Breast epithelium (tissue), 3 donors: ENCODE measurements around the gene AHSG.
A peak's percentile ranks its signal among the peaks of the same experiment; 100 is the strongest.

Experiments used
- POLR2A ChIP-seq: fragments of 450-650 bp; IDR thresholded peaks from one replicate; pipeline ENCODE4 v1.6.1; 2016; ENCODE audit warnings: antibody characterized with exemption, mild to moderate bottlenecking, moderate library complexity
- POLR2AphosphoS5 ChIP-seq, 3 donors: sonication (generic); formaldehyde crosslinking; IDR thresholded peaks; one replicate each; pipeline ENCODE4 v1.6.1; 2017; ENCODE audit warnings: antibody characterized with exemption in 3 of 3
- TF ChIP-seq, protein P1 (sequence below), 3 donors: fragments of 450-650 bp; IDR thresholded peaks; one replicate each; pipeline ENCODE4 v1.5.1; 2016 to 2017; ENCODE audit warnings: antibody characterized with exemption in 3 of 3, mild to moderate bottlenecking in 3 of 3, moderate library complexity in 3 of 3

GRCh38 chr3:186567072-186567921, 45.6 kb upstream of the AHSG start, which contains the start of gene TBCCD1:
- peak; percentile 27 for TF ChIP-seq POLR2A
- TF ChIP-seq, protein P1, sequence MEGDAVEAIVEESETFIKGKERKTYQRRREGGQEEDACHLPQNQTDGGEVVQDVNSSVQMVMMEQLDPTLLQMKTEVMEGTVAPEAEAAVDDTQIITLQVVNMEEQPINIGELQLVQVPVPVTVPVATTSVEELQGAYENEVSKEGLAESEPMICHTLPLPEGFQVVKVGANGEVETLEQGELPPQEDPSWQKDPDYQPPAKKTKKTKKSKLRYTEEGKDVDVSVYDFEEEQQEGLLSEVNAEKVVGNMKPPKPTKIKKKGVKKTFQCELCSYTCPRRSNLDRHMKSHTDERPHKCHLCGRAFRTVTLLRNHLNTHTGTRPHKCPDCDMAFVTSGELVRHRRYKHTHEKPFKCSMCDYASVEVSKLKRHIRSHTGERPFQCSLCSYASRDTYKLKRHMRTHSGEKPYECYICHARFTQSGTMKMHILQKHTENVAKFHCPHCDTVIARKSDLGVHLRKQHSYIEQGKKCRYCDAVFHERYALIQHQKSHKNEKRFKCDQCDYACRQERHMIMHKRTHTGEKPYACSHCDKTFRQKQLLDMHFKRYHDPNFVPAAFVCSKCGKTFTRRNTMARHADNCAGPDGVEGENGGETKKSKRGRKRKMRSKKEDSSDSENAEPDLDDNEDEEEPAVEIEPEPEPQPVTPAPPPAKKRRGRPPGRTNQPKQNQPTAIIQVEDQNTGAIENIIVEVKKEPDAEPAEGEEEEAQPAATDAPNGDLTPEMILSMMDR (IDR thresholded peaks at IDR 0.05) = no peak
- TF ChIP-seq POLR2AphosphoS5 (IDR thresholded peaks at IDR 0.05) = peak; percentile 74 to 81 (median 77)
